HepG2 (cell line): Measurements from ENCODE around the gene ARHGEF37. TPM values are rescaled to one million over a fixed set of nuclear protein-coding genes. Genes with fewer than 3 reads are reported as not detected.

Source experiments
- ISX ChIP-seq: sonication (generic); formaldehyde crosslinking; conservative IDR thresholded peaks from 2 replicates; pipeline ENCODE4 v1.5.0; 2020; ENCODE audit warnings: missing genetic modification reagents
- POGZ ChIP-seq: sonication (generic); formaldehyde crosslinking; IDR thresholded peaks from 2 replicates; pipeline ENCODE4 v1.4.0; 2020; ENCODE audit warnings: mild to moderate bottlenecking, missing genetic modification reagents
- ZFY ChIP-seq: sonication (generic); formaldehyde crosslinking; IDR thresholded peaks from 2 replicates; pipeline ENCODE4 v1.4.0; 2020; ENCODE audit warnings: missing genetic modification reagents
- ZHX2 ChIP-seq, 2 experiments: sonication (generic) in 1 of 2; formaldehyde crosslinking in 1 of 2; IDR thresholded peaks; 2 replicates each; pipeline versions ENCODE4 v1.6.1 to v1.9.0; 2014 to 2022; ENCODE audit warnings: antibody characterized with exemption in 1 of 2, borderline replicate concordance in 1 of 2, inconsistent platforms in 1 of 2, low read depth in 1 of 2, missing genetic modification reagents in 1 of 2
- ZMYM2 ChIP-seq: sonication (generic); formaldehyde crosslinking; IDR thresholded peaks from 2 replicates; pipeline ENCODE4 v1.8.0; 2022; ENCODE audit warnings: mild to moderate bottlenecking, missing genetic modification reagents
- ZNF230 ChIP-seq: sonication (generic); formaldehyde crosslinking; IDR thresholded peaks from 2 replicates; pipeline ENCODE4 v1.4.0; 2020; ENCODE audit warnings: mild to moderate bottlenecking, missing genetic modification reagents
- ZNF615 ChIP-seq: sonication (generic); formaldehyde crosslinking; IDR thresholded peaks from 2 replicates; pipeline ENCODE4 v1.5.0; 2020; ENCODE audit warnings: mild to moderate bottlenecking, missing genetic modification reagents, borderline replicate concordance
- ZNF724P ChIP-seq: sonication (generic); formaldehyde crosslinking; IDR thresholded peaks from 2 replicates; pipeline ENCODE4 v1.8.0; 2022; ENCODE audit warnings: missing genetic modification reagents, borderline replicate concordance
- polyA plus RNA-seq, 8 experiments: library from polyadenylated mRNA; depleted of rRNA in 3 of 8; stranded (reverse) in 7 of 8; unstranded in 1 of 8; fragments of >200 nt; fragmentation: Illumina TruSeq in 4 of 8; extraction: Trizol in 4 of 8; gene quantifications; 2 replicates each; pipeline versions ENCODE4 v1.2.1 to v1.2.3, GENCODE V29; 2011 to 2016; ENCODE audit warnings: low read depth in 4 of 8, missing spikeins in 1 of 8, mixed read lengths in 1 of 8; ENCODE audit not compliant: insufficient read depth in 1 of 8
- total RNA-seq, 5 experiments: library from RNA; depleted of rRNA; stranded (reverse); fragments of >200 nt; fragmentation: Illumina TruSeq; extraction: Trizol; gene quantifications; 2 replicates each; pipeline ENCODE4 v1.2.3, GENCODE V29; 2016; ENCODE audit warnings: low read depth in 1 of 5
- TF ChIP-seq, protein P1 (sequence below): sonication (generic); formaldehyde crosslinking; IDR thresholded peaks from 2 replicates; pipeline ENCODE4 v1.4.0; 2020; ENCODE audit warnings: missing genetic modification reagents, borderline replicate concordance

Gene ARHGEF37
- total and polyA plus RNA-seq, 2 of the 13 experiments (the other 11 are each of a cell fraction or from before 2014, with no cell fraction given): 0.18 to 0.27 TPM

- TF ChIP-seq ZHX2 (IDR thresholded peaks at IDR 0.05; ENCODE audit: low read depth): no peak
- no peak for TF ChIP-seq ZHX2 (CRISPR knock-in tag; IDR thresholded peaks at IDR 0.05; ENCODE audit: borderline replicate concordance)
- no peak for TF ChIP-seq ZNF724P (CRISPR knock-in tag)
- no peak for TF ChIP-seq ZNF230 (CRISPR knock-in tag)
- TF ChIP-seq ZMYM2: no peak
- TF ChIP-seq ZFY: no peak
- no peak for TF ChIP-seq POGZ (CRISPR knock-in tag)
- TF ChIP-seq, protein P1, sequence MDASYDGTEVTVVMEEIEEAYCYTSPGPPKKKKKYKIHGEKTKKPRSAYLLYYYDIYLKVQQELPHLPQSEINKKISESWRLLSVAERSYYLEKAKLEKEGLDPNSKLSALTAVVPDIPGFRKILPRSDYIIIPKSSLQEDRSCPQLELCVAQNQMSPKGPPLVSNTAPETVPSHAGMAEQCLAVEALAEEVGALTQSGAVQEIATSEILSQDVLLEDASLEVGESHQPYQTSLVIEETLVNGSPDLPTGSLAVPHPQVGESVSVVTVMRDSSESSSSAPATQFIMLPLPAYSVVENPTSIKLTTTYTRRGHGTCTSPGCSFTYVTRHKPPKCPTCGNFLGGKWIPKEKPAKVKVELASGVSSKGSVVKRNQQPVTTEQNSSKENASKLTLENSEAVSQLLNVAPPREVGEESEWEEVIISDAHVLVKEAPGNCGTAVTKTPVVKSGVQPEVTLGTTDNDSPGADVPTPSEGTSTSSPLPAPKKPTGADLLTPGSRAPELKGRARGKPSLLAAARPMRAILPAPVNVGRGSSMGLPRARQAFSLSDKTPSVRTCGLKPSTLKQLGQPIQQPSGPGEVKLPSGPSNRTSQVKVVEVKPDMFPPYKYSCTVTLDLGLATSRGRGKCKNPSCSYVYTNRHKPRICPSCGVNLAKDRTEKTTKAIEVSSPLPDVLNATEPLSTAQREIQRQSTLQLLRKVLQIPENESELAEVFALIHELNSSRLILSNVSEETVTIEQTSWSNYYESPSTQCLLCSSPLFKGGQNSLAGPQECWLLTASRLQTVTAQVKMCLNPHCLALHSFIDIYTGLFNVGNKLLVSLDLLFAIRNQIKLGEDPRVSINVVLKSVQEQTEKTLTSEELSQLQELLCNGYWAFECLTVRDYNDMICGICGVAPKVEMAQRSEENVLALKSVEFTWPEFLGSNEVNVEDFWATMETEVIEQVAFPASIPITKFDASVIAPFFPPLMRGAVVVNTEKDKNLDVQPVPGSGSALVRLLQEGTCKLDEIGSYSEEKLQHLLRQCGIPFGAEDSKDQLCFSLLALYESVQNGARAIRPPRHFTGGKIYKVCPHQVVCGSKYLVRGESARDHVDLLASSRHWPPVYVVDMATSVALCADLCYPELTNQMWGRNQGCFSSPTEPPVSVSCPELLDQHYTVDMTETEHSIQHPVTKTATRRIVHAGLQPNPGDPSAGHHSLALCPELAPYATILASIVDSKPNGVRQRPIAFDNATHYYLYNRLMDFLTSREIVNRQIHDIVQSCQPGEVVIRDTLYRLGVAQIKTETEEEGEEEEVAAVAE (CRISPR knock-in tag): no peak
- no peak for TF ChIP-seq ISX (CRISPR knock-in tag)
- TF ChIP-seq ZNF615: no peak
- TF ChIP-seq, all 625 proteins: peak for 0
Observed at GRCh38 chr5:149681252-149681651, 100.0 kb downstream of the ARHGEF37 start (continued).
